ENCODE measurements around the gene PAX8. TPM values are rescaled to one million over a fixed set of nuclear protein-coding genes. Genes with fewer than 3 reads are reported as not detected.
"Not testable (repeated sequence)": the region's sequence is repeated elsewhere in the genome, so short reads cannot be mapped to it uniquely, and the experiment has no call there.

Gene PAX8
- total and polyA plus RNA-seq, 2 donors (not counting 1 experiment from before 2014, with no cell fraction given), result 0.45 to 0.64 TPM

DNA sequence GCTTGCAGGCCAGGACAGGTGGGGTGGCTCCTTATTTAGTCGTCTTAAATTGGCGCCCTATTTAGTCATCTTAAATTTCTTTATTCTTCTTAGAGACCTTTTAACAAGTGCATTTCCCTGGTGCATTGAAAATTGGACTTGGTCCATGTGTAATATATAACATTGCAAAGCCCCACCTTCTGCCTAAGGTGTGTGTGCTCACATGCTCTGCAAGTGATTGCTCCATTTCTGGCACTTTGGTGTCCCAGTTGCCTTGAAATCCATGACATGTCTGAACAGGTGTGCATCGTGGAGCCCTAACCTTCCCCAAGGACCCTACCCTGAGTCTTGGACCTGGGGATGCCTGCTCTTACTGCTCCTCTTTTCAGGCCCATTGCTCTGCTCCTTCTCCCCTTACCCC, 35.5 kb upstream of the PAX8 start:
- 56% methylated on average over 1 of the region's 3 CpGs for WGBS (ENCODE audit: insufficient coverage)
- H3K27ac ChIP-seq (ENCODE audit: low read length in 2 of 2); H3K4me3 ChIP-seq (ENCODE audit: control extremely low read depth in 1 of 5, extremely low read depth in 1 of 5, insufficient read depth in 1 of 5, low read depth in 2 of 5, low read length in 4 of 5); H3K9me3 Mint-ChIP-seq (ENCODE audit: insufficient read depth); H3K36me3 ChIP-seq (replicated peaks in 1 of 2; ENCODE audit: control extremely low read depth in 1 of 2, control insufficient read depth in 1 of 2, extremely low read depth in 1 of 2, insufficient read depth in 2 of 2, low read length in 1 of 2); DNase-seq; H3K27ac Mint-ChIP-seq; H3K4me2 ChIP-seq (replicated peaks; ENCODE audit: low read depth, low read length, poor library complexity, severe bottlenecking); H4K20me1 ChIP-seq (ENCODE audit: control insufficient read depth, insufficient read depth, low read length, poor library complexity, severe bottlenecking); ATAC-seq (ENCODE audit: low read depth); POLR2A ChIA-PET; CTCF ChIA-PET; H3K9me3 ChIP-seq (ENCODE audit: control extremely low read depth in 1 of 3, control insufficient read depth in 2 of 3, insufficient read depth in 1 of 3, low read length in 2 of 3); H2AFZ ChIP-seq (ENCODE audit: insufficient read depth, low read depth, low read length, poor library complexity, severe bottlenecking); H3K4me3 Mint-ChIP-seq; intact Hi-C loops (cut with micrococcal nuclease); H3K79me2 ChIP-seq (ENCODE audit: control insufficient read depth, insufficient read depth, low read length); H3K4me1 ChIP-seq (ENCODE audit: control insufficient read depth in 2 of 2, insufficient read depth in 2 of 2, low read length in 2 of 2); H3K9ac ChIP-seq (ENCODE audit: low read length); H3K27me3 ChIP-seq (replicated peaks in 1 of 4; ENCODE audit: control extremely low read depth in 1 of 4, control insufficient read depth in 3 of 4, insufficient read depth in 4 of 4, low read length in 3 of 4); H3K4me1 Mint-ChIP-seq: not testable (repeated sequence)
- peaks cover 30% of the 10 kb centered on the region for H3K27me3 Mint-ChIP-seq

DNA sequence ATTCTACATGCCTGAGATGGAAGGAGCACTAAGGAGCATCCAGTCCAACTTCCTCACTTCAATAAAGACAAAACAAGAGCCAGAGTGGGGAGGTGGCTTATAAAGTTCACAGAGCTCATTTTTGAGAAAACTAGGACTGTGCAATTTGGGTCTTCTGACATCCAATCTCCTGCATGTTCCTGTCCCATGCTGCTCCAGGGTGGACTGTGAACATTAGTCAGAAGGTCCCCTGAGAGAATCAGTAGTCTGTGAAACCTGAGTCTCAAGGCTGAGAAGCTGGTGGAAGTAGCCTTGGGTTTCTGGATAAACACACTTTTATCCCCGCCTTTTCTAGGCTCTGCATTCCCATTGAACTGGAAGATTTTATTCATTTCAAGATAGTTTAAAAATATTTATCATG, 33.1 kb upstream of the PAX8 start:
- H3K79me2 ChIP-seq (ENCODE audit: control insufficient read depth, insufficient read depth, low read length); ATAC-seq (ENCODE audit: low read depth); H4K20me1 ChIP-seq (ENCODE audit: control insufficient read depth, insufficient read depth, low read length, poor library complexity, severe bottlenecking); H2AFZ ChIP-seq (ENCODE audit: insufficient read depth, low read depth, low read length, poor library complexity, severe bottlenecking); H3K4me3 ChIP-seq (ENCODE audit: control extremely low read depth in 1 of 5, extremely low read depth in 1 of 5, insufficient read depth in 1 of 5, low read depth in 2 of 5, low read length in 4 of 5); POLR2A ChIA-PET; H3K36me3 ChIP-seq (replicated peaks in 1 of 2; ENCODE audit: control extremely low read depth in 1 of 2, control insufficient read depth in 1 of 2, extremely low read depth in 1 of 2, insufficient read depth in 2 of 2, low read length in 1 of 2); H3K4me3 Mint-ChIP-seq; H3K9me3 ChIP-seq (ENCODE audit: control extremely low read depth in 1 of 3, control insufficient read depth in 2 of 3, insufficient read depth in 1 of 3, low read length in 2 of 3); H3K4me1 Mint-ChIP-seq; H3K27ac ChIP-seq (ENCODE audit: low read length in 2 of 2); CTCF ChIA-PET; H3K4me2 ChIP-seq (replicated peaks; ENCODE audit: low read depth, low read length, poor library complexity, severe bottlenecking); H3K27ac Mint-ChIP-seq; H3K9ac ChIP-seq (ENCODE audit: low read length); H3K4me1 ChIP-seq (ENCODE audit: control insufficient read depth in 2 of 2, insufficient read depth in 2 of 2, low read length in 2 of 2); H3K27me3 ChIP-seq (replicated peaks in 1 of 4; ENCODE audit: control extremely low read depth in 1 of 4, control insufficient read depth in 3 of 4, insufficient read depth in 4 of 4, low read length in 3 of 4); DNase-seq; intact Hi-C loops (cut with micrococcal nuclease); H3K9me3 Mint-ChIP-seq (ENCODE audit: insufficient read depth): not testable (repeated sequence)
- H3K27me3 Mint-ChIP-seq, result peaks cover 37% of the 10 kb centered on the region
- no CpG with 5 or more reads among the region's 1 CpG for WGBS (ENCODE audit: insufficient coverage)

DNA sequence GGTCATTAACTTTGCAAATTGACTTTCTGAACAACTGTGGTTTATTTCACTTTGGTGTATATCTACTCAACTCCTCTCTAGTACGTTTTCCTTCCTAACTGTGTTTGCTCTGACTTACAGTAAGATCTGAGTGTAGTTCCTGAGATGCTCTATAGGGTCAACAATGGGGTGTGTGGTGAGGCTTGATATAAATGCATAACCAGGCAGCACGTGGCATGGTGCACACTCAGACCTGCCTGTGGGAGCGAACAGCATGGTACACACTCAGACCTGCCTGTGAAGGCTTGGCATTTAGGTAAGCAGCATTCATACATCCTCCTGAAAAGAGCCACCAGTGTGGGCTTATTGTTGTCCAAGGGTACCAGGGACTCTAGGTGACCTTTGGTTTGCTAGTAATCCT, 32.5 kb upstream of the PAX8 start:
- H2AFZ ChIP-seq (ENCODE audit: insufficient read depth, low read depth, low read length, poor library complexity, severe bottlenecking), result peak overlapping the region; percentile 2
- DNase-seq; H3K4me3 ChIP-seq (ENCODE audit: control extremely low read depth in 1 of 5, extremely low read depth in 1 of 5, insufficient read depth in 1 of 5, low read depth in 2 of 5, low read length in 4 of 5); H3K27ac ChIP-seq (ENCODE audit: low read length in 2 of 2); H3K4me3 Mint-ChIP-seq; H3K4me1 ChIP-seq (ENCODE audit: control insufficient read depth in 2 of 2, insufficient read depth in 2 of 2, low read length in 2 of 2); H3K36me3 ChIP-seq (replicated peaks in 1 of 2; ENCODE audit: control extremely low read depth in 1 of 2, control insufficient read depth in 1 of 2, extremely low read depth in 1 of 2, insufficient read depth in 2 of 2, low read length in 1 of 2); H3K27me3 ChIP-seq (replicated peaks in 1 of 4; ENCODE audit: control extremely low read depth in 1 of 4, control insufficient read depth in 3 of 4, insufficient read depth in 4 of 4, low read length in 3 of 4); H3K9me3 ChIP-seq (ENCODE audit: control extremely low read depth in 1 of 3, control insufficient read depth in 2 of 3, insufficient read depth in 1 of 3, low read length in 2 of 3); H3K4me1 Mint-ChIP-seq; H3K9ac ChIP-seq (ENCODE audit: low read length); H4K20me1 ChIP-seq (ENCODE audit: control insufficient read depth, insufficient read depth, low read length, poor library complexity, severe bottlenecking); ATAC-seq (ENCODE audit: low read depth); POLR2A ChIA-PET; H3K9me3 Mint-ChIP-seq (ENCODE audit: insufficient read depth); H3K27ac Mint-ChIP-seq; intact Hi-C loops (cut with micrococcal nuclease); H3K4me2 ChIP-seq (replicated peaks; ENCODE audit: low read depth, low read length, poor library complexity, severe bottlenecking); CTCF ChIA-PET; H3K79me2 ChIP-seq (ENCODE audit: control insufficient read depth, insufficient read depth, low read length): not testable (repeated sequence)
- H3K27me3 Mint-ChIP-seq, result peaks cover 38% of the 10 kb centered on the region
- 88% methylated on average over 2 of the region's 3 CpGs for WGBS (ENCODE audit: insufficient coverage)
